Kidney epithelial cell (primary cell): ENCODE data around the gene METTL22. TPM values are rescaled to one million over a fixed set of nuclear protein-coding genes. Genes with fewer than 3 reads are reported as not detected.

Source experiments
- DNase-seq: peaks from one replicate; pipeline ENCODE4 v3.0.0-alpha.2; 2010; ENCODE audit warnings: low read depth
- H3K27me3 ChIP-seq: 2 replicates; pipeline ENCODE4 v1.6.0; 2011; ENCODE audit warnings: low read length; ENCODE audit not compliant: control insufficient read depth, insufficient read depth
- H3K36me3 ChIP-seq: 2 replicates; pipeline ENCODE4 v1.5.1; 2011; ENCODE audit warnings: low read length; ENCODE audit not compliant: control insufficient read depth, insufficient read depth
- H3K4me3 ChIP-seq: 2 replicates; pipeline ENCODE4 v1.5.1; 2011; ENCODE audit warnings: low read depth, mild to moderate bottlenecking, control low read depth, low read length
- CTCF ChIP-seq: IDR thresholded peaks from 2 replicates; pipeline ENCODE4 v1.5.1; 2011; ENCODE audit warnings: mild to moderate bottlenecking, moderate library complexity, low read length, control low read depth, inconsistent platforms; ENCODE audit not compliant: insufficient read depth, poor library complexity, severe bottlenecking
- total RNA-seq: library from RNA; depleted of rRNA; stranded (reverse); fragments of >200 nt; gene quantifications from 2 replicates; pipeline ENCODE4 v1.2.3, GENCODE V29; 2015

METTL22 gene
- total RNA-seq, 1 donor from 2014 or later, result 24.5 TPM

- no peak within 1 kb of the TSS for H3K4me3 ChIP-seq
- no peak for TF ChIP-seq CTCF
- no peak for DNase-seq
- H3K27me3 ChIP-seq, result peaks cover 37% of the 10 kb centered on the region
- no peaks in the 10 kb centered on the region for H3K36me3 ChIP-seq
Measured at GRCh38 chr16:8589900-8590688, 31.4 kb upstream of the METTL22 start, which contains the start of gene TMEM114. Gene TMEM114, minus strand, starts transcription at chr16:8590511. Its CDS starts 673 bp downstream, at chr16:8589838.

- no peak for DNase-seq
- no peak overlapping the region for H3K4me3 ChIP-seq
- no peak for TF ChIP-seq CTCF
- no peaks in the 10 kb centered on the region for H3K36me3 ChIP-seq
- peaks cover 35% of the 10 kb centered on the region for H3K27me3 ChIP-seq
Measured at GRCh38 chr16:8590811-8591210, 30.7 kb upstream of the METTL22 start.

- H3K36me3 ChIP-seq, result no peaks in the 10 kb centered on the region
- no peak for DNase-seq
- H3K4me3 ChIP-seq, result no peak overlapping the region
- no peak for TF ChIP-seq CTCF
- peaks cover 33% of the 10 kb centered on the region for H3K27me3 ChIP-seq
Measured at GRCh38 chr16:8591451-8591850, 30.0 kb upstream of the METTL22 start.

- DNase-seq, result no peak
- H3K36me3 ChIP-seq, result no peaks in the 10 kb centered on the region
- TF ChIP-seq CTCF, result no peak
- peaks cover 19% of the 10 kb centered on the region for H3K27me3 ChIP-seq
- H3K4me3 ChIP-seq, result no peak overlapping the region
Measured at GRCh38 chr16:8594149-8594666, 27.3 kb upstream of the METTL22 start.

- TF ChIP-seq CTCF, result no peak
- Histone ChIP-seq H3K36me3 (no peaks in the 10 kb centered on the region), H3K4me3 (no peak overlapping the region), H3K27me3 (peaks cover 4% of the 10 kb centered on the region)
- no peak for DNase-seq
Measured at GRCh38 chr16:8595783-8596182, 25.7 kb upstream of the METTL22 start.
